ENCODE results near the gene HRH1.
A peak's percentile ranks its signal among the peaks of the same experiment; 100 is the strongest.
"Not testable (repeated sequence)": the region's sequence is repeated elsewhere in the genome, so short reads cannot be mapped to it uniquely, and the experiment has no call there.

Gene HRH1

GRCh38 chr3:11204697-11205348 lies 50.5 kb downstream of the HRH1 start:
- DNase-seq (ENCODE audit: low read depth) = no peak

DNA sequence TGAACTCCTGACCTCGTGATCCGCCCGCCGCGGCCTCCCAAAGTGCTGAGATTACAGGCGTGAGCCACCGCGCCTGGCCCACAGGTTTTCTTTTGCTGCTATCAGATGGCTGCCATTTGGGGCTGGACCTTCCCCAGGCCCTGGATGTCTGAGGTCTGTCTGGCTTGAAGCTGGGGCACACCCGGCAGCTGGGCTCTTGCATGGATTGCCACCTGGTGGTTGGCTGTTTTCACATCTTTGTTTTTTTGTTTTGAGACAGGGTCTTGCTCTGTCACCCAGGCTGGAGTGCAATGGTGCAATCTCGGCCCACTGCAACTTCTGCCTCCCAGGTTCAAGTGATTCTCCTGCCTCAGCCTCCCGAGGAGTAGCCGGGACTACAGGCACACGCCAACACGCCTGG lies 51.6 kb downstream of the HRH1 start:
- not testable (repeated sequence) for DNase-seq (ENCODE audit: low read depth)

DNA sequence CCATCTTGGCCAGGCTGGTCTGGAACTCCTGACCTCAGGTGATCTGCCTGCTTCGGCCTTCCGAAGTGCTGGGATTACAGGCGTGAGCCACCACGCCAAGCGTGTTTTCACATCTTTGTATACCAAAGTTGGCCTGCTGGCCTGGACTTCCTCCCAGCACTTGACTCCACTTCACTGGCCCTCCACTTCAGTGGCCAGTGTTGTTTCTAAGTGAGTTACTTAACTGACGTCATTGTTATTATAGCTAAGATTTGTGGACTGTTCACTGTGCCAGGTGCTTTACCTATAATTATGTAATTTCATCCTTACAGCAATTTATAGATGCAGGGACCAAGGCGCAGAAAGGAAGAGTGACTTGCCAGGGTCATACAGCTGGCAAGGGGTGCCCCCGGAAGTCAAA lies 52.0 kb downstream of the HRH1 start:
- no peak for DNase-seq (ENCODE audit: low read depth)

GRCh38 chr3:11206953-11207352 lies 52.7 kb downstream of the HRH1 start:
- no peak for DNase-seq (ENCODE audit: low read depth)

- DNase-seq (ENCODE audit: low read depth) = no peak
Measured at GRCh38 chr3:11211531-11212298, 57.4 kb downstream of the HRH1 start.

- DNase-seq (ENCODE audit: low read depth) = no peak
Measured at GRCh38 chr3:11212299-11212608, 58.0 kb downstream of the HRH1 start.

- no peak for DNase-seq (ENCODE audit: low read depth)
Measured at GRCh38 chr3:11212784-11213183, 58.5 kb downstream of the HRH1 start.

- no peak for DNase-seq (ENCODE audit: low read depth)
Measured at GRCh38 chr3:11213810-11214450, 59.6 kb downstream of the HRH1 start.

DNA sequence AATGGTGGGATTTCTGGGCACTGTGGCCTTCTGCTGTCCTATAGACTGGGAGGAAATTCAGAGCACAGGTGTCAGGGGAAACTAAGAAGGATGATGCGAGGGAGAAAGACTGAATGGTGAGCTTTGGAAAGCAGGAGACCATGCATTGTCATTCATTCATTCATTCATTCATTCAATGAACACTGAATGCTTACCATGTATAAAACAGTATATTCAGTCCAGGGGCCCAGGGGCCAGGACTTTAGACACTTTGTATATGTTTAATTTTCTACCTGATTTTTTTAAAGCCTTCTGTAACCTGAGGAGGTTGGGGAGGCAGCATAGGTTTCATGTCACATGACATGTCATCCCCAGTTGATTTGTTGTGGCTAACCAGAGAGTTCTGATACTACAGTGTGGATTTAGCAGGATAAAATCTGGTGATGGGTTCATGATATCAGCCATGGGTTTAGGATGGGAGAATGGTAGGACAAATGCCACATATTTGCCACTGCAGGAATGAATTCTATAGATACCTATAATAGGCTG lies 60.2 kb downstream of the HRH1 start:
- no peak for DNase-seq (ENCODE audit: low read depth)

DNA sequence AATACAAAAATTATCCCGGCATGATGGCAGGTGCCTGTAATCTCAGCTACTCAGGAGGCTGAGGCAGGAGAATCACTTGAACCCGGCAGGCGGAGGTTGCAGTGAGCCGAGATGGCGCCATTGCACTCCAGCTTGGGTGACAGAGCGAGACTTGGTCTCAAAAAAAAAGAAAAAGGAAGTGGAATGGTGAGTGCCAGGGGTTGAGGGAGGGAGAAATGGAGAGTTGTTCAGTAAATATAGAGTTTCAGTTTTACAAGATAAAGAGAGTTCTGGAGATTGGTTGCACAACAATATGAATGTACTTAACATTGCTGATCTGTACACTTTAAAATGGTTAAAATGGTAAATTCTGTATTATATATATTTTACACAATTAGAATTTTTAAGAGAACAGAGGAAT lies 63.1 kb downstream of the HRH1 start:
- not testable (repeated sequence) for DNase-seq (ENCODE audit: low read depth)

DNA sequence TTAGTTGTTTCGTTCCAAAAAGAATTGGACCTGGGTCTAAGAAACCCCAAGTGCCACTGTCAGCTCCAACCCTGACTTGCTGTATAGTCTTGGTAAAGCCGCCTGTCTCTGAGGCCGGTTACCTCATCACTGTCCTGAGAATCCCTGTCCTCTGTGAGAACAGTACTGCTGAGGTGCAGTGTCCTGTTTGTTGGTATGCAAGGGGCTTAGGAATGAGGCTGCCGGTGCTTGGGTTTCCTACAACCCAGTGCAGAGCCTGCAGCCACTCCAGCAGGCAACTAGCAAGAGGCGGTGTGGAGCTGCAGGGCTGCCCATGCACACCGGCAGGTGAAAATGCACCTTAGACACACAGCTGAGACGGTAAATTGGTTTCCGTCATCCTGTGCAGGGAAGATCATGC lies 65.9 kb downstream of the HRH1 start:
- DNase-seq (ENCODE audit: low read depth) = no peak

GRCh38 chr3:11221818-11222415 lies 67.6 kb downstream of the HRH1 start:
- DNase-seq (ENCODE audit: low read depth) = no peak

- DNase-seq (ENCODE audit: low read depth) = no peak
Measured at GRCh38 chr3:11224010-11224409, 69.7 kb downstream of the HRH1 start.

DNA sequence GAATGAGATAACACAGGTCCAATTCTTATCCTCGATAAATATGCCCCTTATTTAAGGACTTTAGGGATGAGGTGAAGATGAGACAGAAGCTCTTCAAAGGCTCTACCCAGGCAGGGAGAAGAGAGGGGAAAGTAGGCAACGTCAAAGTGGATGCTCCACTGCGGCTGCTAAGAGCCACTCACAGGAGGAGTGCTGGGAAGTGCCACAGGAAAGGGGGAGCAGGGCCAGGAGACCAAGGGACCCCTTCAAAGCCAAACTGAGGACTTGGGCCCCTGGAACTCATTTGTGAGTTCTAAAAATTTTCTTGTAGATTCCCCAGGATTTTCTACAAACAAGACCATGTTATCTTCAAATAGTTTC lies 70.6 kb downstream of the HRH1 start:
- DNase-seq (ENCODE audit: low read depth) = no peak

GRCh38 chr3:11226042-11226370 lies 71.7 kb downstream of the HRH1 start:
- no peak for DNase-seq (ENCODE audit: low read depth)

DNA sequence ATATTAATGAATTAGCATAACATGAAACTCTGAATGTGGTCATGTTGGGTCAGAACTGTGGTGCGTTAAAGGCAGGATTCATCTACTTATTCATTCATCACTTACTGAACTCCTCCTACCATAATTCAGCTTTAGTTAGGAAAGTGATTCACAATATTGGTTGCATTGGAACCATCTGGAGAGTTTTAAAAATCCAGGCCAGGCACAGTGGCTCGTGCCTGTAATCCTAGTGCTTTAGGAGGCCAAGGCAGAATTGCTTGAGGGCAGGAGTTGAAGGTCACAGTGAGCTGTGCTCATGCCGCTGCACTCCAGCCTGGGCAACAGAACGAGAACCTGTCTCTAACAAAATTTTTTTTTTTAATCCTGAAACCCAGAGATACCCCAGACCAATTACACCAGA lies 73.7 kb downstream of the HRH1 start:
- no peak for DNase-seq (ENCODE audit: low read depth)

- no peak for DNase-seq (ENCODE audit: low read depth)
Measured at GRCh38 chr3:11230125-11230524, 75.8 kb downstream of the HRH1 start.

DNA sequence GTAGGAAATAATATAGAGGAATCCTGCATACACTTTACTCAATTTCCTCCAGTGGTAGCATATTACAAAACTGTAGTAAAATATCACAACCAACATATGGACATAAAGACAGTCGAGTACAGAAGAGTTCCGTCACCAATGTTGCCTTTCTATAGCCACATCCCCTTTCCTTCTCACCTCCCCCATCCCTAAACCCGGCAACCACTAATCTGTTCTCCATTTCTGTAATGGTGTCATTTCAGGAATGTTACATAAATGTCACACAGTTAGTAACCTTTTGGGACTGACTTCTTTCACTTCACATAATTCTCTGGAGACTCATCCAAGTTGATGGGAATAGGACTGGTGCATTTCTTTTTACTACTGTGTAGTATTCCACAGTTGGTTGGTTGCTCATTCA lies 76.5 kb downstream of the HRH1 start:
- no peak for DNase-seq (ENCODE audit: low read depth)

DNA sequence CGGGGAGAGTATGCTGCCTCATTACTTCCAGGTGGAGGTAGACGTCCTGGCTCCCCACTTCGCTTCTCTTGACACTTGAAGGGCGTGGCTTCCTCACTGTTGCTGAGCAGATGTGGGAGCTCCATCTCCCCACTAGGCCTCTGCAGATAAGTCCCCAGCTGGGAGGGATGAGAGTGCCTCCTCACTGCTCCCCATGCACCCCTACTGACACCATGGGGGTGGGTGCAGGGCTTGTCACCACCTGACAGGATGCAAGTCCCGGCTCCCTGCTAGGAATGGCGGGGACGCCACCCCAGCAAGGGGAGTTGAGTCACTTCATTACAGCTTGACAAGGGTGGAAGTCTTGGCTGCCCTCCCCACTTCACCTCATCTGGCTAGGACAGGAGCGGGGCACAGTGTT lies 81.1 kb downstream of the HRH1 start:
- DNase-seq (ENCODE audit: low read depth) = no peak

GRCh38 chr3:11236588-11237461 lies 82.5 kb downstream of the HRH1 start:
- DNase-seq (ENCODE audit: low read depth) = peak; percentile 42

DNA sequence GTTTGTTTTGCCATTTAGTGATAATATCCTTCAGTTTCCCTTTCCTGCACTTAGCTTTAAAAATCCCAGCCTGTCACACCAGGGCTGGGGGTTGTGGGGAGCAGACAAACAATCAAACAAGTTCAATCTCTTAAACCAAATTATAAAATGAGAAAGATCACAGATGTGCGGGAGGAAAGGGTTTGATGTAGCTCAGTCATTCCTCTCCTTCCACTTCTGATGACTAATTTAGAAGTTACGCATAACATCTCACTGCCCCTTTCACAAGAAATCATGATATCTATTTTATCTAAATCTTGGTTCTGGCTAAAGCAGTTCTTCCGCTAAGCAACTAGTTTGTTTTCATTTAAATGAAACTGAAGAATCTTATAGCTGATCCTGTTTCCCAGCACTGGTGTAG lies 83.8 kb downstream of the HRH1 start:
- DNase-seq (ENCODE audit: low read depth) = no peak

GRCh38 chr3:11238880-11239279 lies 84.6 kb downstream of the HRH1 start:
- DNase-seq (ENCODE audit: low read depth) = no peak
